ENCODE results near the gene INSIG1. TPM values are rescaled to one million over a fixed set of nuclear protein-coding genes. Genes with fewer than 3 reads are reported as not detected.
A peak's percentile ranks its signal among the peaks of the same experiment; 100 is the strongest.

Gene INSIG1
- polyA plus RNA-seq, 1 of the 3 experiments (the other 2 are of a cell fraction): 6.4 TPM

DNA sequence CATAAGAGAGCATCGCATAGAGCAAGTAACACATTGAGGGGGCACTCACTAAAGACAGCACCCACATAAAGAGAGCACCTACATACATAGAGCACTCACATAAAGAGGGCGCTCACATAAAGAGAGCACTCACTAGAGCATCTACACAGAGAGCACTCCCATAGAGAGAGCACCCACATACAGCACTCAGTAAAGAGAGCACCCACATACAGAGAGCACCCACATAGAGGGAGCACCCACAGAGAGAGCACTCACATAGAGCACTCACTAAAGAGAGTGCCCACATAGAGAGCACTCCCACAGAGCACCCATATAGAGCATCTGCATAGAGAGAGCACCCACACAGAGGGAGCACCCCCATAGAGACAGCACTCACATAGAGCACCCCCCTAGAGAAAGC lies 47.8 kb downstream of the INSIG1 start:
- Histone ChIP-seq H3K79me2 (ENCODE audit: insufficient read depth) (no peaks in the 10 kb centered on the region), H3K4me2 (peak overlapping the region; percentile 91; the same call in 1 of the 2 replicates), H3K9ac (no peak overlapping the region), H3K27me3 (ENCODE audit: insufficient read depth) (peaks cover 19% of the 10 kb centered on the region; the same call in 1 of the 2 replicates), H2AFZ (ENCODE audit: low read depth) (no peak overlapping the region), H3K27ac (ENCODE audit: low read depth in 2 of 2, low read length in 1 of 2) (no peak overlapping the region), H4K20me1 (ENCODE audit: insufficient read depth) (no peaks in the 10 kb centered on the region), H3K4me1 (ENCODE audit: control insufficient read depth in 1 of 2, insufficient read depth in 2 of 2, low read depth in 1 of 2, low read length in 1 of 2) (peaks cover 0 to 3% of the 10 kb centered on the region in 2 experiments; a peak in 1 of 4 replicates), H3K4me3 (ENCODE audit: low read depth in 2 of 2, low read length in 1 of 2) (0 out of 4 replicates have a peak overlapping the region, but pooled peaks of 1 of the 2 experiments have one; percentile 51), H3K36me3 (replicated peaks in 1 of 2; ENCODE audit: control insufficient read depth in 1 of 2, insufficient read depth in 2 of 2, low read length in 1 of 2) (no peaks in the 10 kb centered on the region), H3F3A (replicated peaks; ENCODE audit: insufficient read depth) (no peaks in the 10 kb centered on the region), H3K9me3 (no peaks in the 10 kb centered on the region), H3K9me2 (no peaks in the 10 kb centered on the region)
- DNase-seq: no peak
- no peak for TF ChIP-seq RAD21 (IDR thresholded peaks at IDR 0.05; ENCODE audit: low read length)
- TF ChIP-seq SIN3A (IDR thresholded peaks at IDR 0.05; ENCODE audit: borderline replicate concordance, low read depth, low read length): no peak
- POLR2A ChIA-PET: no interaction called here
- CTCF ChIA-PET: interaction anchor here (0.6 to 4.8 kb wide), 112 partner anchors 8 to 517 kb away, joined by 3 to 176 read pairs (median 5); partner anchors contain the start of gene INSIG1
- 20% methylated on average over 2 of the region's 2 CpGs for WGBS (ENCODE audit: low lambda C conversion rate)

DNA sequence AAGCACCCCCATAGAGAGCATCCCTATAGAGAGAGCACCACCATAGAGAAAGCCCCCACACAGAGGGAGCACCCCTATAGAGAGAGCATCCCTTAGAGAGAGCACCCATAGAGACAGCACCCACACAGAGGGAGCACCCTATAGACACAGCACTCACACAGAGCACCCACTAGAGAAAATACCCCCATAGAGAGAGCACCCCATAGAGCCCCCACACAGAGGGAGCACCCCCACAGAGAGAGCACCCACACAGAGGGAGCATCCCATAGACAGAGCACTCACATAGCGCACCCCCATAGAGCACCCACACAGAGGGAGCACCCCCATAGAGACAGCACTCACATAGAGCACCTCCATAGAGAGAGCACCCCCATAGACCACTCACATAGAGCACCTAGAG lies 48.6 kb downstream of the INSIG1 start:
- ChIA-PET POLR2A (no interaction called here), CTCF (no interaction called here)
- TF ChIP-seq, protein P1, sequence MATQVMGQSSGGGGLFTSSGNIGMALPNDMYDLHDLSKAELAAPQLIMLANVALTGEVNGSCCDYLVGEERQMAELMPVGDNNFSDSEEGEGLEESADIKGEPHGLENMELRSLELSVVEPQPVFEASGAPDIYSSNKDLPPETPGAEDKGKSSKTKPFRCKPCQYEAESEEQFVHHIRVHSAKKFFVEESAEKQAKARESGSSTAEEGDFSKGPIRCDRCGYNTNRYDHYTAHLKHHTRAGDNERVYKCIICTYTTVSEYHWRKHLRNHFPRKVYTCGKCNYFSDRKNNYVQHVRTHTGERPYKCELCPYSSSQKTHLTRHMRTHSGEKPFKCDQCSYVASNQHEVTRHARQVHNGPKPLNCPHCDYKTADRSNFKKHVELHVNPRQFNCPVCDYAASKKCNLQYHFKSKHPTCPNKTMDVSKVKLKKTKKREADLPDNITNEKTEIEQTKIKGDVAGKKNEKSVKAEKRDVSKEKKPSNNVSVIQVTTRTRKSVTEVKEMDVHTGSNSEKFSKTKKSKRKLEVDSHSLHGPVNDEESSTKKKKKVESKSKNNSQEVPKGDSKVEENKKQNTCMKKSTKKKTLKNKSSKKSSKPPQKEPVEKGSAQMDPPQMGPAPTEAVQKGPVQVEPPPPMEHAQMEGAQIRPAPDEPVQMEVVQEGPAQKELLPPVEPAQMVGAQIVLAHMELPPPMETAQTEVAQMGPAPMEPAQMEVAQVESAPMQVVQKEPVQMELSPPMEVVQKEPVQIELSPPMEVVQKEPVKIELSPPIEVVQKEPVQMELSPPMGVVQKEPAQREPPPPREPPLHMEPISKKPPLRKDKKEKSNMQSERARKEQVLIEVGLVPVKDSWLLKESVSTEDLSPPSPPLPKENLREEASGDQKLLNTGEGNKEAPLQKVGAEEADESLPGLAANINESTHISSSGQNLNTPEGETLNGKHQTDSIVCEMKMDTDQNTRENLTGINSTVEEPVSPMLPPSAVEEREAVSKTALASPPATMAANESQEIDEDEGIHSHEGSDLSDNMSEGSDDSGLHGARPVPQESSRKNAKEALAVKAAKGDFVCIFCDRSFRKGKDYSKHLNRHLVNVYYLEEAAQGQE (IDR thresholded peaks at IDR 0.05; ENCODE audit: low read depth, low read length): no peak
- TF ChIP-seq JUND (IDR thresholded peaks at IDR 0.05) (no peak), RXRA (IDR thresholded peaks at IDR 0.05; ENCODE audit: borderline replicate concordance, low read depth) (no peak), GATA2 (CRISPR knock-in tag; IDR thresholded peaks at IDR 0.05) (no peak), MEF2A (IDR thresholded peaks at IDR 0.05; ENCODE audit: borderline replicate concordance, low read depth) (no peak), PBX3 (IDR thresholded peaks at IDR 0.05) (no peak), NFIC (IDR thresholded peaks at IDR 0.05; ENCODE audit: borderline replicate concordance) (no peak), USF1 (IDR thresholded peaks at IDR 0.05; ENCODE audit: borderline replicate concordance, low read depth) (no peak), FOSL2 (IDR thresholded peaks at IDR 0.05; ENCODE audit: borderline replicate concordance, low read depth) (no peak), MAX (IDR thresholded peaks at IDR 0.05; ENCODE audit: low read depth) (no peak)

More for the DNA sequence above, 48.6 kb downstream of the INSIG1 start:
- Histone ChIP-seq H3K27ac (ENCODE audit: low read depth in 2 of 2, low read length in 1 of 2) (no peak overlapping the region), H3K79me2 (ENCODE audit: insufficient read depth) (no peaks in the 10 kb centered on the region), H3K27me3 (ENCODE audit: insufficient read depth) (peaks cover 19% of the 10 kb centered on the region; the same call in 1 of the 2 replicates), H3K4me1 (ENCODE audit: control insufficient read depth in 1 of 2, insufficient read depth in 2 of 2, low read depth in 1 of 2, low read length in 1 of 2) (peaks cover 0 to 3% of the 10 kb centered on the region in 2 experiments; a peak in 1 of 4 replicates), H3K4me2 (no peak overlapping the region), H4K20me1 (ENCODE audit: insufficient read depth) (no peaks in the 10 kb centered on the region), H2AFZ (ENCODE audit: low read depth) (no peak overlapping the region), H3K9me2 (no peaks in the 10 kb centered on the region), H3K9me3 (no peaks in the 10 kb centered on the region), H3K4me3 (ENCODE audit: low read depth in 2 of 2, low read length in 1 of 2) (no peak overlapping the region), H3F3A (replicated peaks; ENCODE audit: insufficient read depth) (no peaks in the 10 kb centered on the region), H3K36me3 (replicated peaks in 1 of 2; ENCODE audit: control insufficient read depth in 1 of 2, insufficient read depth in 2 of 2, low read length in 1 of 2) (no peaks in the 10 kb centered on the region), H3K9ac (no peak overlapping the region)
- DNase-seq: no peak
- no CpG with 5 or more reads among the region's 1 CpG for WGBS (ENCODE audit: low lambda C conversion rate)

All from SK-N-SH (cell line).